ENCODE results near the gene APOL3.
"Not testable (repeated sequence)": the region's sequence is repeated elsewhere in the genome, so short reads cannot be mapped to it uniquely, and the experiment has no call there.

The APOL3 gene

GRCh38 chr22:36143066-36143815, 17.3 kb downstream of the APOL3 start:
- no peaks in the 10 kb centered on the region for H3K36me3 ChIP-seq (ENCODE audit: control insufficient read depth, insufficient read depth, low read length)
- H3K4me1 ChIP-seq (ENCODE audit: control insufficient read depth, insufficient read depth, low read length), result peaks cover 9% of the 10 kb centered on the region
- H3K27me3 ChIP-seq (ENCODE audit: control insufficient read depth, insufficient read depth, low read length), result no peaks in the 10 kb centered on the region
- no peak overlapping the region for H3K9ac ChIP-seq (ENCODE audit: low read depth, low read length)
- H3K9me3 ChIP-seq (ENCODE audit: control insufficient read depth, insufficient read depth, low read length), result no peaks in the 10 kb centered on the region
- no peak overlapping the region for H3K4me3 ChIP-seq (ENCODE audit: low read depth, low read length)

GRCh38 chr22:36141481-36141880, 19.1 kb downstream of the APOL3 start:
- Histone ChIP-seq H3K4me3 (ENCODE audit: low read depth, low read length) (no peak overlapping the region), H3K27me3 (ENCODE audit: control insufficient read depth, insufficient read depth, low read length) (no peaks in the 10 kb centered on the region), H3K4me1 (ENCODE audit: control insufficient read depth, insufficient read depth, low read length) (peaks cover 9% of the 10 kb centered on the region), H3K36me3 (ENCODE audit: control insufficient read depth, insufficient read depth, low read length) (no peaks in the 10 kb centered on the region), H3K9me3 (ENCODE audit: control insufficient read depth, insufficient read depth, low read length) (no peaks in the 10 kb centered on the region), H3K9ac (ENCODE audit: low read depth, low read length) (no peak overlapping the region)

GRCh38 chr22:36138709-36139108, 21.8 kb downstream of the APOL3 start:
- not testable (repeated sequence) for H3K9me3 ChIP-seq (ENCODE audit: control insufficient read depth, insufficient read depth, low read length); H3K9ac ChIP-seq (ENCODE audit: low read depth, low read length); H3K4me1 ChIP-seq (ENCODE audit: control insufficient read depth, insufficient read depth, low read length); H3K4me3 ChIP-seq (ENCODE audit: low read depth, low read length); H3K27me3 ChIP-seq (ENCODE audit: control insufficient read depth, insufficient read depth, low read length); H3K36me3 ChIP-seq (ENCODE audit: control insufficient read depth, insufficient read depth, low read length)

- Histone ChIP-seq H3K4me3 (ENCODE audit: low read depth, low read length) (no peak overlapping the region), H3K9ac (ENCODE audit: low read depth, low read length) (no peak overlapping the region), H3K27me3 (ENCODE audit: control insufficient read depth, insufficient read depth, low read length) (no peaks in the 10 kb centered on the region), H3K9me3 (ENCODE audit: control insufficient read depth, insufficient read depth, low read length) (no peaks in the 10 kb centered on the region), H3K4me1 (ENCODE audit: control insufficient read depth, insufficient read depth, low read length) (peaks cover 4% of the 10 kb centered on the region), H3K36me3 (ENCODE audit: control insufficient read depth, insufficient read depth, low read length) (no peaks in the 10 kb centered on the region)
Observed at GRCh38 chr22:36136988-36137387, 23.6 kb downstream of the APOL3 start.

GRCh38 chr22:36136475-36136874, 24.1 kb downstream of the APOL3 start:
- Histone ChIP-seq H3K36me3 (ENCODE audit: control insufficient read depth, insufficient read depth, low read length) (no peaks in the 10 kb centered on the region), H3K9me3 (ENCODE audit: control insufficient read depth, insufficient read depth, low read length) (no peaks in the 10 kb centered on the region), H3K4me3 (ENCODE audit: low read depth, low read length) (no peak overlapping the region), H3K27me3 (ENCODE audit: control insufficient read depth, insufficient read depth, low read length) (no peaks in the 10 kb centered on the region), H3K9ac (ENCODE audit: low read depth, low read length) (no peak overlapping the region), H3K4me1 (ENCODE audit: control insufficient read depth, insufficient read depth, low read length) (peaks cover 4% of the 10 kb centered on the region)

GRCh38 chr22:36135306-36135980, 25.1 kb downstream of the APOL3 start:
- no peak overlapping the region for H3K4me3 ChIP-seq (ENCODE audit: low read depth, low read length)
- H3K4me1 ChIP-seq (ENCODE audit: control insufficient read depth, insufficient read depth, low read length), result no peaks in the 10 kb centered on the region
- H3K9me3 ChIP-seq (ENCODE audit: control insufficient read depth, insufficient read depth, low read length), result no peaks in the 10 kb centered on the region
- H3K27me3 ChIP-seq (ENCODE audit: control insufficient read depth, insufficient read depth, low read length), result no peaks in the 10 kb centered on the region
- no peak overlapping the region for H3K9ac ChIP-seq (ENCODE audit: low read depth, low read length)
- H3K36me3 ChIP-seq (ENCODE audit: control insufficient read depth, insufficient read depth, low read length), result no peaks in the 10 kb centered on the region

GRCh38 chr22:36134182-36134581, 26.4 kb downstream of the APOL3 start:
- no peaks in the 10 kb centered on the region for H3K36me3 ChIP-seq (ENCODE audit: control insufficient read depth, insufficient read depth, low read length)
- no peak overlapping the region for H3K4me3 ChIP-seq (ENCODE audit: low read depth, low read length)
- H3K9me3 ChIP-seq (ENCODE audit: control insufficient read depth, insufficient read depth, low read length), result no peaks in the 10 kb centered on the region
- no peak overlapping the region for H3K9ac ChIP-seq (ENCODE audit: low read depth, low read length)
- H3K27me3 ChIP-seq (ENCODE audit: control insufficient read depth, insufficient read depth, low read length), result no peaks in the 10 kb centered on the region
- no peaks in the 10 kb centered on the region for H3K4me1 ChIP-seq (ENCODE audit: control insufficient read depth, insufficient read depth, low read length)

GRCh38 chr22:36131907-36132306, 28.6 kb downstream of the APOL3 start:
- H3K9ac ChIP-seq (ENCODE audit: low read depth, low read length), result no peak overlapping the region
- H3K9me3 ChIP-seq (ENCODE audit: control insufficient read depth, insufficient read depth, low read length), result no peaks in the 10 kb centered on the region
- no peaks in the 10 kb centered on the region for H3K4me1 ChIP-seq (ENCODE audit: control insufficient read depth, insufficient read depth, low read length)
- no peak overlapping the region for H3K4me3 ChIP-seq (ENCODE audit: low read depth, low read length)
- no peaks in the 10 kb centered on the region for H3K27me3 ChIP-seq (ENCODE audit: control insufficient read depth, insufficient read depth, low read length)
- H3K36me3 ChIP-seq (ENCODE audit: control insufficient read depth, insufficient read depth, low read length), result no peaks in the 10 kb centered on the region

GRCh38 chr22:36129486-36130388, 30.8 kb downstream of the APOL3 start:
- Histone ChIP-seq H3K4me3 (ENCODE audit: low read depth, low read length) (no peak overlapping the region), H3K4me1 (ENCODE audit: control insufficient read depth, insufficient read depth, low read length) (no peaks in the 10 kb centered on the region), H3K9me3 (ENCODE audit: control insufficient read depth, insufficient read depth, low read length) (no peaks in the 10 kb centered on the region), H3K27me3 (ENCODE audit: control insufficient read depth, insufficient read depth, low read length) (peaks cover 4% of the 10 kb centered on the region), H3K9ac (ENCODE audit: low read depth, low read length) (no peak overlapping the region), H3K36me3 (ENCODE audit: control insufficient read depth, insufficient read depth, low read length) (no peaks in the 10 kb centered on the region)

- H3K9me3 ChIP-seq (ENCODE audit: control insufficient read depth, insufficient read depth, low read length), result no peaks in the 10 kb centered on the region
- no peak overlapping the region for H3K4me3 ChIP-seq (ENCODE audit: low read depth, low read length)
- H3K36me3 ChIP-seq (ENCODE audit: control insufficient read depth, insufficient read depth, low read length), result no peaks in the 10 kb centered on the region
- H3K27me3 ChIP-seq (ENCODE audit: control insufficient read depth, insufficient read depth, low read length), result peaks cover 9% of the 10 kb centered on the region
- no peaks in the 10 kb centered on the region for H3K4me1 ChIP-seq (ENCODE audit: control insufficient read depth, insufficient read depth, low read length)
- H3K9ac ChIP-seq (ENCODE audit: low read depth, low read length), result no peak overlapping the region
Observed at GRCh38 chr22:36129071-36129470, 31.5 kb downstream of the APOL3 start.

GRCh38 chr22:36125994-36126531, 34.5 kb downstream of the APOL3 start:
- no peak overlapping the region for H3K9ac ChIP-seq (ENCODE audit: low read depth, low read length)

More at GRCh38 chr22:36125994-36126531, 34.5 kb downstream of the APOL3 start:
- H3K4me1 ChIP-seq (ENCODE audit: control insufficient read depth, insufficient read depth, low read length), result peaks cover 3% of the 10 kb centered on the region
- peaks cover 9% of the 10 kb centered on the region for H3K27me3 ChIP-seq (ENCODE audit: control insufficient read depth, insufficient read depth, low read length)
- H3K4me3 ChIP-seq (ENCODE audit: low read depth, low read length), result no peak overlapping the region
- no peaks in the 10 kb centered on the region for H3K9me3 ChIP-seq (ENCODE audit: control insufficient read depth, insufficient read depth, low read length)
- H3K36me3 ChIP-seq (ENCODE audit: control insufficient read depth, insufficient read depth, low read length), result no peaks in the 10 kb centered on the region
